HepG2 (cell line): ENCODE data around the gene COL4A3. TPM values are rescaled to one million over a fixed set of nuclear protein-coding genes. Genes with fewer than 3 reads are reported as not detected.

Source experiments
- ATAC-seq: fragments of 200-7000 bp; cut with Tn5 transposase; 3 replicates; pipeline ENCODE4 v1.9.1; 2020; ENCODE audit warnings: mild to moderate bottlenecking, moderate library complexity
- BruUV-seq: library from RNA; stranded (reverse); fragments of 400-500 nt; replicated peaks from 2 replicates; lab custom pipeline; 2021; lab: Mats Ljungman, UMichigan
- CTCF ChIA-PET: fragments of 300-600 bp; formaldehyde crosslinking; extraction: SDS; loops from one replicate; lab custom pipeline; 2021; ENCODE audit warnings: low total read pairs, inconsistent platforms, low intra/inter-chr PET ratio; lab: Yijun Ruan, JAX
- POLR2A ChIA-PET: fragments of 350-600 bp; sonication (Branson Sonifier 250); formaldehyde crosslinking; loops from one replicate; lab custom pipeline; 2020; ENCODE audit warnings: antibody characterized with exemption, inconsistent platforms; lab: Yijun Ruan, JAX
- DNase-seq: peaks from one replicate; pipeline ENCODE4 v3.0.0-alpha.2; 2015; ENCODE audit warnings: low spot score
- FAIRE-seq: peaks from 3 replicates; lab custom pipeline; 2011; peaks lifted over from hg19 to GRCh38; lab: Jason Lieb, UNC
- H2AFZ ChIP-seq: one replicate; pipeline ENCODE4 v1.6.1; 2011; ENCODE audit warnings: low read length, inconsistent platforms
- H3K27ac ChIP-seq: fragments of 300-600 bp; 3 replicates; pipeline ENCODE4 v1.8.0; 2011; ENCODE audit warnings: mixed run types, mild to moderate bottlenecking, mixed read lengths, low read length, inconsistent platforms; ENCODE audit not compliant: insufficient read depth; ENCODE audit errors: extremely low read length
- H3K27me3 ChIP-seq, 2 experiments: fragments of 200-600 bp in 1 of 2; 2 replicates in 1 of 2; 3 replicates in 1 of 2; pipeline versions ENCODE4 v1.6.0 to v1.8.0; 2011; ENCODE audit warnings: low read length in 2 of 2, mild to moderate bottlenecking in 2 of 2, moderate library complexity in 2 of 2, inconsistent platforms in 1 of 2; ENCODE audit not compliant: insufficient read depth in 2 of 2, control insufficient read depth in 1 of 2
- H3K36me3 ChIP-seq, 2 experiments: fragments of 200-600 bp in 1 of 2; replicated peaks in 1 of 2; 2 replicates in 1 of 2; 3 replicates in 1 of 2; pipeline versions ENCODE4 v1.5.1 to v1.8.0; 2011; ENCODE audit warnings: low read length in 2 of 2, inconsistent platforms in 1 of 2; ENCODE audit not compliant: insufficient read depth in 2 of 2, control insufficient read depth in 1 of 2
- H3K4me1 ChIP-seq: 2 replicates; pipeline ENCODE4 v1.5.1; 2012; ENCODE audit warnings: low read length, inconsistent platforms; ENCODE audit not compliant: insufficient read depth
- H3K4me2 ChIP-seq: 2 replicates; pipeline ENCODE4 v1.6.0; 2011; ENCODE audit warnings: low read depth, low read length, inconsistent platforms
- H3K4me3 ChIP-seq, 3 experiments: fragments of 200-600 bp in 1 of 3; sonication (generic), shearing (Covaris generic) in 1 of 3; replicated peaks in 1 of 3; 2 replicates each; pipeline ENCODE4 v1.5.1; 2011 to 2016; ENCODE audit warnings: low read length in 3 of 3, inconsistent platforms in 2 of 3, low read depth in 2 of 3, mild to moderate bottlenecking in 2 of 3, control low read depth in 1 of 3, mixed read lengths in 1 of 3; ENCODE audit not compliant: insufficient read depth in 1 of 3
- H3K79me2 ChIP-seq: one replicate; pipeline ENCODE4 v1.6.1; 2011; ENCODE audit warnings: low read length, inconsistent platforms; ENCODE audit not compliant: insufficient read depth
- H3K9ac ChIP-seq: 2 replicates; pipeline ENCODE4 v1.6.0; 2011; ENCODE audit warnings: mild to moderate bottlenecking, low read depth, low read length, inconsistent platforms; ENCODE audit not compliant: insufficient read depth
- H3K9me3 ChIP-seq: 2 replicates; pipeline ENCODE4 v1.5.1; 2012; ENCODE audit warnings: mild to moderate bottlenecking, low read length
- H4K20me1 ChIP-seq: 2 replicates; pipeline ENCODE4 v1.6.0; 2011; ENCODE audit warnings: inconsistent platforms, mild to moderate bottlenecking, low read length, moderate library complexity; ENCODE audit not compliant: insufficient read depth
- FOXA3 ChIP-seq: IDR thresholded peaks from 2 replicates; pipeline ENCODE4 v1.6.1; 2016; ENCODE audit warnings: missing genetic modification reagents, missing compliant biosample characterization
- FOXK2 ChIP-seq: fragments of 450-650 bp; IDR thresholded peaks from 2 replicates; pipeline ENCODE4 v1.6.1; 2016
- HOMEZ ChIP-seq: IDR thresholded peaks from 2 replicates; pipeline ENCODE4 v1.6.1; 2016; ENCODE audit warnings: low read depth
- NFKBIZ ChIP-seq: IDR thresholded peaks from 2 replicates; pipeline ENCODE4 v1.6.1; 2018; ENCODE audit warnings: missing genetic modification reagents, missing compliant biosample characterization
- PLRG1 ChIP-seq: fragments of 450-650 bp; conservative IDR thresholded peaks from 2 replicates; pipeline ENCODE4 v1.6.1; 2016
- SALL2 ChIP-seq: sonication (generic); formaldehyde crosslinking; IDR thresholded peaks from 2 replicates; pipeline ENCODE4 v1.8.1; 2023; ENCODE audit warnings: mild to moderate bottlenecking, missing genetic modification reagents, inconsistent platforms
- TBP ChIP-seq: sonication (generic); formaldehyde crosslinking; IDR thresholded peaks from 2 replicates; pipeline ENCODE4 v1.5.0; 2020; ENCODE audit warnings: missing genetic modification reagents
- TCF7 ChIP-seq: sonication (generic); IDR thresholded peaks from 2 replicates; pipeline ENCODE4 v1.6.1; 2016; ENCODE audit warnings: antibody characterized with exemption, low read depth
- TRIM24 ChIP-seq: sonication (generic); formaldehyde crosslinking; IDR thresholded peaks from 2 replicates; pipeline ENCODE4 v1.8.0; 2022; ENCODE audit warnings: mild to moderate bottlenecking, missing genetic modification reagents
- UBTF ChIP-seq: sonication (generic); formaldehyde crosslinking; IDR thresholded peaks from 2 replicates; pipeline ENCODE4 v1.4.0; 2020; ENCODE audit warnings: mild to moderate bottlenecking, missing genetic modification reagents
- ZNF232 ChIP-seq: sonication (generic); formaldehyde crosslinking; IDR thresholded peaks from 2 replicates; pipeline ENCODE4 v1.4.0; 2020; ENCODE audit warnings: missing genetic modification reagents, borderline replicate concordance
- ZNF468 ChIP-seq: sonication (generic); formaldehyde crosslinking; IDR thresholded peaks from 2 replicates; pipeline ENCODE4 v1.8.0; 2022; ENCODE audit warnings: mild to moderate bottlenecking, moderate library complexity, missing genetic modification reagents
- ZNF567 ChIP-seq: sonication (generic); formaldehyde crosslinking; IDR thresholded peaks from 2 replicates; pipeline ENCODE4 v1.8.1; 2023; ENCODE audit warnings: mild to moderate bottlenecking, missing genetic modification reagents, borderline replicate concordance
- ZNF614 ChIP-seq: IDR thresholded peaks from 2 replicates; pipeline ENCODE4 v1.6.1; 2018; ENCODE audit warnings: missing biosample characterization, missing genetic modification reagents, inconsistent platforms, borderline replicate concordance
- WGBS: methylation state at CpG from one replicate; pipeline ENCODE4 v1.1.6; 2017; ENCODE audit warnings: low lambda C conversion rate; 5-methylcytosine and 5-hydroxymethylcytosine counted together
- in situ Hi-C: cut with HindIII; loops from 2 replicates; pipeline ENCODE4 v1.10.0; 2017; ENCODE audit warnings: low pct_unique_long_range_greater_than_20kb; ENCODE audit not compliant: extremely low pct_ligation_motif_present
- intact Hi-C: fragments of 100-400 bp; cut with micrococcal nuclease; formaldehyde crosslinking; loops from one replicate; pipeline ENCODE4 v1.10.0; 2022; ENCODE audit not compliant: unreplicated experiment
- polyA plus RNA-seq, 8 experiments: library from polyadenylated mRNA; depleted of rRNA in 3 of 8; stranded (reverse) in 7 of 8; unstranded in 1 of 8; fragments of >200 nt; fragmentation: Illumina TruSeq in 4 of 8; extraction: Trizol in 4 of 8; gene quantifications; 2 replicates each; pipeline versions ENCODE4 v1.2.1 to v1.2.3, GENCODE V29; 2011 to 2016; ENCODE audit warnings: low read depth in 4 of 8, missing spikeins in 1 of 8, mixed read lengths in 1 of 8; ENCODE audit not compliant: insufficient read depth in 1 of 8
- total RNA-seq, 5 experiments: library from RNA; depleted of rRNA; stranded (reverse); fragments of >200 nt; fragmentation: Illumina TruSeq; extraction: Trizol; gene quantifications; 2 replicates each; pipeline ENCODE4 v1.2.3, GENCODE V29; 2016; ENCODE audit warnings: low read depth in 1 of 5
- TF ChIP-seq, protein P1 (sequence below): sonication (generic); formaldehyde crosslinking; IDR thresholded peaks from 2 replicates; pipeline ENCODE4 v1.5.0; 2020; ENCODE audit warnings: mild to moderate bottlenecking, missing genetic modification reagents
- TF ChIP-seq, protein P2 (sequence below): sonication (generic); formaldehyde crosslinking; IDR thresholded peaks from 2 replicates; pipeline ENCODE4 v1.5.1; 2020; ENCODE audit warnings: mild to moderate bottlenecking, missing genetic modification reagents, moderate library complexity

Gene COL4A3
- total and polyA plus RNA-seq, 2 of the 13 experiments (the other 11 are each of a cell fraction or from before 2014, with no cell fraction given), result 0.02 TPM; not detected in 1

- TF ChIP-seq UBTF (CRISPR knock-in tag) (no peak), TBP (CRISPR knock-in tag) (no peak), HOMEZ (CRISPR knock-in tag) (no peak), ZNF468 (CRISPR knock-in tag) (no peak)
Measured at GRCh38 chr2:227337442-227337841, 173.0 kb downstream of the COL4A3 start (continued).

DNA sequence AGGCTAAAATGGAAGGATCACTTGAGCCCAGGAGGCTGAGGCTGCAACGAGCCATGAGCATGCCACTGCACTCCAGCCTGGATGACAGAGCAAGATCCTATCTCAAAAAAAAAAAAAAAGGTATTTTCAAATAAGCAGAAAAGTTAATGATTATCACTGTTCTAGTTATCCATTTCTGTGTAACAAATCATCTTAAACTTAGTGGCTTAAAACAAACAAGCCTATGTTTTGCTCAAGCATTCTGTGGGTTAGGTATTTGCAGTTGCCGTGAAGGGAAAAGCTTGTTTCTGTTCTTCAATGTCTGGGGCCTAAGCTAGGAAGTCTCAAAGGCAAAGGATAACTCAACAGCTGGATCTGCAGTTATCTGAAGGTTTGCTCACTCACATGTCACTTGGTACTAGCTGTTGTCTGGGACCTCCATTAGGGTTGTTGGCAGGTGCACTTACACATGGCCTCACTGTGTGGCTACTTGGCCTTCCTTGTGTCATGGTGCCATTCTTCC lies 174.7 kb downstream of the COL4A3 start:
- H2AFZ ChIP-seq, result no peak overlapping the region
- peaks cover 8 to 38% of the 10 kb centered on the region in 2 experiments for H3K36me3 ChIP-seq
- H3K9me3 ChIP-seq, result no peaks in the 10 kb centered on the region
- intact Hi-C loops (no loop called here), in situ Hi-C loops (no loop called here)
- H3K27ac ChIP-seq, result peak overlapping the region; percentile 44
- CTCF ChIA-PET, result no interaction called here
- H3K9ac ChIP-seq, result peak overlapping the region; percentile 12; the same call in 1 of the 2 replicates
- WGBS, result 18% methylated on average over 2 of the region's 2 CpGs
- H3K79me2 ChIP-seq, result no peaks in the 10 kb centered on the region
- POLR2A ChIA-PET, result interaction anchor here (0.5 to 4.8 kb wide), 6 partner anchors 9 to 474 kb away, joined by 3 to 33 read pairs (median 6); partner anchors contain the start of genes CCL20 and MFF
- DNase-seq (peak; percentile 80), FAIRE-seq (peak; percentile 74), ATAC-seq (peak; percentile 92)
- no peaks in the 10 kb centered on the region for H3K27me3 ChIP-seq
- H3K4me2 ChIP-seq, result peak overlapping the region; percentile 51
- no peaks in the 10 kb centered on the region for H4K20me1 ChIP-seq
- H3K4me1 ChIP-seq, result peaks cover 31% of the 10 kb centered on the region
- no TSS peak for BruUV-seq
- H3K4me3 ChIP-seq, result peak overlapping the region in 1 of 3 experiments; percentile 5; a peak in 1 of 6 replicates
- no peak for TF ChIP-seq NFKBIZ (CRISPR knock-in tag)
- peak; percentile 56 for TF ChIP-seq FOXA3 (CRISPR knock-in tag)
- no peak for TF ChIP-seq PLRG1
- no peak for TF ChIP-seq FOXK2
- TF ChIP-seq ZNF614 (CRISPR knock-in tag), result peak; percentile 48; the same call in 1 of the 2 replicates
- TF ChIP-seq ZNF232 (CRISPR knock-in tag), result no peak
- TF ChIP-seq, protein P1, sequence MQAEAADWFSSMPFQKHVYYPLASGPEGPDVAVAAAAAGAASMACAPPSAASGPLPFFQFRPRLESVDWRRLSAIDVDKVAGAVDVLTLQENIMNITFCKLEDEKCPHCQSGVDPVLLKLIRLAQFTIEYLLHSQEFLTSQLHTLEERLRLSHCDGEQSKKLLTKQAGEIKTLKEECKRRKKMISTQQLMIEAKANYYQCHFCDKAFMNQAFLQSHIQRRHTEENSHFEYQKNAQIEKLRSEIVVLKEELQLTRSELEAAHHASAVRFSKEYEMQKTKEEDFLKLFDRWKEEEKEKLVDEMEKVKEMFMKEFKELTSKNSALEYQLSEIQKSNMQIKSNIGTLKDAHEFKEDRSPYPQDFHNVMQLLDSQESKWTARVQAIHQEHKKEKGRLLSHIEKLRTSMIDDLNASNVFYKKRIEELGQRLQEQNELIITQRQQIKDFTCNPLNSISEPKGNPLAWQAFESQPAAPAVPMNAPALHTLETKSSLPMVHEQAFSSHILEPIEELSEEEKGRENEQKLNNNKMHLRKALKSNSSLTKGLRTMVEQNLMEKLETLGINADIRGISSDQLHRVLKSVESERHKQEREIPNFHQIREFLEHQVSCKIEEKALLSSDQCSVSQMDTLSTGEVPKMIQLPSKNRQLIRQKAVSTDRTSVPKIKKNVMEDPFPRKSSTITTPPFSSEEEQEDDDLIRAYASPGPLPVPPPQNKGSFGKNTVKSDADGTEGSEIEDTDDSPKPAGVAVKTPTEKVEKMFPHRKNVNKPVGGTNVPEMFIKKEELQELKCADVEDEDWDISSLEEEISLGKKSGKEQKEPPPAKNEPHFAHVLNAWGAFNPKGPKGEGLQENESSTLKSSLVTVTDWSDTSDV (CRISPR knock-in tag), result no peak
- TF ChIP-seq TRIM24 (CRISPR knock-in tag), result no peak
- no peak for TF ChIP-seq SALL2 (CRISPR knock-in tag)
- no peak for TF ChIP-seq ZNF567 (CRISPR knock-in tag)
- TF ChIP-seq, protein P2, sequence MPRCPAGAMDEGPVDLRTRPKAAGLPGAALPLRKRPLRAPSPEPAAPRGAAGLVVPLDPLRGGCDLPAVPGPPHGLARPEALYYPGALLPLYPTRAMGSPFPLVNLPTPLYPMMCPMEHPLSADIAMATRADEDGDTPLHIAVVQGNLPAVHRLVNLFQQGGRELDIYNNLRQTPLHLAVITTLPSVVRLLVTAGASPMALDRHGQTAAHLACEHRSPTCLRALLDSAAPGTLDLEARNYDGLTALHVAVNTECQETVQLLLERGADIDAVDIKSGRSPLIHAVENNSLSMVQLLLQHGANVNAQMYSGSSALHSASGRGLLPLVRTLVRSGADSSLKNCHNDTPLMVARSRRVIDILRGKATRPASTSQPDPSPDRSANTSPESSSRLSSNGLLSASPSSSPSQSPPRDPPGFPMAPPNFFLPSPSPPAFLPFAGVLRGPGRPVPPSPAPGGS, result no peak
- no peak for TF ChIP-seq TCF7
